OCI-LY1 (cell line): ENCODE measurements around the gene ARID3B.

Source experiments
- H2AFZ ChIP-seq: fragments of 200-600 bp; sonication (generic), shearing (Covaris generic); 2 replicates; pipeline ENCODE4 v1.6.0; 2014; ENCODE audit warnings: antibody characterized with exemption, mild to moderate bottlenecking, low read length
- H3F3A ChIP-seq: fragments of 200-600 bp; sonication (generic), shearing (Covaris generic); 2 replicates; pipeline ENCODE4 v1.6.0; 2014; ENCODE audit warnings: mild to moderate bottlenecking, antibody characterized with exemption, low read length, moderate library complexity; ENCODE audit not compliant: insufficient read depth
- H3K27ac ChIP-seq: fragments of 200-600 bp; sonication (generic); 2 replicates; pipeline ENCODE4 v1.5.1; 2014; ENCODE audit warnings: low read length, mixed run types, mild to moderate bottlenecking, low read depth; ENCODE audit not compliant: poor library complexity, severe bottlenecking
- H3K27me3 ChIP-seq: fragments of 200-600 bp; sonication (generic); 2 replicates; pipeline ENCODE4 v1.6.0; 2014; ENCODE audit warnings: antibody characterized with exemption, mild to moderate bottlenecking, low read length, moderate library complexity; ENCODE audit not compliant: insufficient read depth
- H3K36me3 ChIP-seq: fragments of 200-600 bp; sonication (generic); 2 replicates; pipeline ENCODE4 v1.6.1; 2014; ENCODE audit warnings: mild to moderate bottlenecking, antibody characterized with exemption, low read length, moderate library complexity, mixed read lengths; ENCODE audit not compliant: insufficient read depth
- H3K4me1 ChIP-seq: fragments of 200-600 bp; sonication (generic); 2 replicates; pipeline ENCODE4 v1.5.1; 2014; ENCODE audit warnings: mild to moderate bottlenecking, low read length, moderate library complexity; ENCODE audit not compliant: insufficient read depth, severe bottlenecking
- H3K4me2 ChIP-seq: fragments of 200-600 bp; sonication (generic), shearing (Covaris generic); 2 replicates; pipeline ENCODE4 v1.6.1; 2014; ENCODE audit warnings: low read length
- H3K4me3 ChIP-seq: fragments of 200-600 bp; sonication (generic); 2 replicates; pipeline ENCODE4 v1.5.1; 2014; ENCODE audit warnings: low read length, low read depth, mild to moderate bottlenecking, mixed read lengths; ENCODE audit not compliant: poor library complexity, severe bottlenecking
- H3K79me2 ChIP-seq: fragments of 200-600 bp; shearing (Covaris generic); 2 replicates; pipeline ENCODE4 v1.6.1; 2016; ENCODE audit warnings: mixed run types, low read length, mixed read lengths; ENCODE audit not compliant: insufficient read depth
- H3K9ac ChIP-seq: fragments of 200-600 bp; sonication (generic), shearing (Covaris generic); 2 replicates; pipeline ENCODE4 v1.6.1; 2014; ENCODE audit warnings: mild to moderate bottlenecking, low read length, mixed read lengths
- H3K9me2 ChIP-seq: fragments of 200-600 bp; sonication (generic), shearing (Covaris generic); 2 replicates; pipeline ENCODE4 v1.6.1; 2014; ENCODE audit warnings: low read depth, mild to moderate bottlenecking, low read length, mixed read lengths
- H3K9me3 ChIP-seq: fragments of 200-600 bp; shearing (Covaris generic); 2 replicates; pipeline ENCODE4 v1.6.1; 2014; ENCODE audit warnings: low read length, mixed read lengths
- H4K20me1 ChIP-seq: fragments of 200-600 bp; sonication (generic), shearing (Covaris generic); 2 replicates; pipeline ENCODE4 v1.6.0; 2016; ENCODE audit warnings: mild to moderate bottlenecking, low read length; ENCODE audit not compliant: insufficient read depth
- EZH2 ChIP-seq: fragments of 200-600 bp; sonication (generic), shearing (Covaris generic); IDR thresholded peaks from 2 replicates; pipeline ENCODE4 v1.8.0; 2017; ENCODE audit warnings: borderline replicate concordance, mixed run types, mild to moderate bottlenecking, antibody characterized with exemption, low read length, moderate library complexity, mixed read lengths
- TF ChIP-seq, protein P1 (sequence below): fragments of 200-600 bp; sonication (generic), shearing (Covaris generic); IDR thresholded peaks from 2 replicates; pipeline ENCODE4 v1.5.1; 2017; ENCODE audit warnings: mild to moderate bottlenecking, antibody characterized with exemption, low read length, moderate library complexity, mixed read lengths

ARID3B gene

DNA sequence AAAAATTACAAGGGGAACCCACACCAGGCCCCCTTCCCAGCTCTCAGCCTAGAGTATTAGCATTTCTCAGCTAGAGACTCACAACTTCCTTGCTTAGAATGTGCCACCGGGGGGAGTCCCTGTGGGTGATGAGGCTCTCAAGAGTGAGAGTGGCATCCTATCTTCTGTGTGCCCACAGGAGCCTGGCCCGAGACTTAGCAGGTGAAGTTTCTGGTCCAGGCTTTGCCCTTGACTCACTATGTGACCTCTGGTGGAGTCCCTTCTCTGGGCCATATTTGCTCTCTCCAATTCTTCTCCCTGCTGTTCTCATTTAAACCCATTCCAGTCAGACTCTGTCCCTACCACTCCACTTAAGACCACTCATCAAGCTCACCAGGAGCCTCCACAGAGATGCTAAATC is 92.8 kb downstream of the ARID3B start:
- no peaks in the 10 kb centered on the region for H3K79me2 ChIP-seq
- H3K4me1 ChIP-seq: no peaks in the 10 kb centered on the region
- no peaks in the 10 kb centered on the region for H4K20me1 ChIP-seq
- no peak overlapping the region for H3K27ac ChIP-seq
- no peaks in the 10 kb centered on the region for H3K9me2 ChIP-seq
- H3K27me3 ChIP-seq: no peaks in the 10 kb centered on the region
- H3K36me3 ChIP-seq: peaks cover 85% of the 10 kb centered on the region
- no peaks in the 10 kb centered on the region for H3K9me3 ChIP-seq
- no peak overlapping the region for H3K4me2 ChIP-seq
- H3F3A ChIP-seq: no peaks in the 10 kb centered on the region
- TF ChIP-seq, protein P1, sequence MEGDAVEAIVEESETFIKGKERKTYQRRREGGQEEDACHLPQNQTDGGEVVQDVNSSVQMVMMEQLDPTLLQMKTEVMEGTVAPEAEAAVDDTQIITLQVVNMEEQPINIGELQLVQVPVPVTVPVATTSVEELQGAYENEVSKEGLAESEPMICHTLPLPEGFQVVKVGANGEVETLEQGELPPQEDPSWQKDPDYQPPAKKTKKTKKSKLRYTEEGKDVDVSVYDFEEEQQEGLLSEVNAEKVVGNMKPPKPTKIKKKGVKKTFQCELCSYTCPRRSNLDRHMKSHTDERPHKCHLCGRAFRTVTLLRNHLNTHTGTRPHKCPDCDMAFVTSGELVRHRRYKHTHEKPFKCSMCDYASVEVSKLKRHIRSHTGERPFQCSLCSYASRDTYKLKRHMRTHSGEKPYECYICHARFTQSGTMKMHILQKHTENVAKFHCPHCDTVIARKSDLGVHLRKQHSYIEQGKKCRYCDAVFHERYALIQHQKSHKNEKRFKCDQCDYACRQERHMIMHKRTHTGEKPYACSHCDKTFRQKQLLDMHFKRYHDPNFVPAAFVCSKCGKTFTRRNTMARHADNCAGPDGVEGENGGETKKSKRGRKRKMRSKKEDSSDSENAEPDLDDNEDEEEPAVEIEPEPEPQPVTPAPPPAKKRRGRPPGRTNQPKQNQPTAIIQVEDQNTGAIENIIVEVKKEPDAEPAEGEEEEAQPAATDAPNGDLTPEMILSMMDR: no peak
- no peak for TF ChIP-seq EZH2
- H3K4me3 ChIP-seq: no peak overlapping the region
- H2AFZ ChIP-seq: no peak overlapping the region
- no peak overlapping the region for H3K9ac ChIP-seq

DNA sequence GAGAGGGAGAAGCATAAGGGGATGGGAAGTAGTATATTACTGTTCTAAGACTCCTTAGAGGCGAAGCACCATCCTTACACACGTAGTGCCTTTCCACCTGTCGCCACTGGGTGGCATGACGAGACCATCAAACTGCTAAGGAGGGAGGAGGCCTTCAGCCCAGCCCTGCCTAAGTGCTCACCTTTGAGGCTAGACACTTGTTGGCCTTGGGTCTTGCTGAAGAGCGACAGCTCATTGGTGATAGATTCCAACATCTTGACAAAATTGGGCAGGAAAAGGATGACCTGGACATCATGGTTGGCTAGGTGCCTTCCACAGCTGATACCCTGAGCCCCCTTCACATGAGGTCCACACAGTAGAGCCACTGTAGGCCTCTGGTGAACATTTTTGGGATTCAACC is 94.2 kb downstream of the ARID3B start:
- H3K79me2 ChIP-seq: no peaks in the 10 kb centered on the region
- TF ChIP-seq EZH2: no peak
- TF ChIP-seq, protein P1: peak; percentile 95
- H4K20me1 ChIP-seq: no peaks in the 10 kb centered on the region
- no peaks in the 10 kb centered on the region for H3K27me3 ChIP-seq
- H3K4me2 ChIP-seq: no peak overlapping the region
- H3K9me2 ChIP-seq: no peaks in the 10 kb centered on the region
- H3K27ac ChIP-seq: peak overlapping the region; percentile 18
- H3K9ac ChIP-seq: no peak overlapping the region
- no peaks in the 10 kb centered on the region for H3K9me3 ChIP-seq
- no peak overlapping the region for H3K4me3 ChIP-seq
- H3K4me1 ChIP-seq: no peaks in the 10 kb centered on the region
- H3F3A ChIP-seq: no peaks in the 10 kb centered on the region
- peaks cover 87% of the 10 kb centered on the region; the same call in 1 of the 2 replicates for H3K36me3 ChIP-seq
- H2AFZ ChIP-seq: no peak overlapping the region

DNA sequence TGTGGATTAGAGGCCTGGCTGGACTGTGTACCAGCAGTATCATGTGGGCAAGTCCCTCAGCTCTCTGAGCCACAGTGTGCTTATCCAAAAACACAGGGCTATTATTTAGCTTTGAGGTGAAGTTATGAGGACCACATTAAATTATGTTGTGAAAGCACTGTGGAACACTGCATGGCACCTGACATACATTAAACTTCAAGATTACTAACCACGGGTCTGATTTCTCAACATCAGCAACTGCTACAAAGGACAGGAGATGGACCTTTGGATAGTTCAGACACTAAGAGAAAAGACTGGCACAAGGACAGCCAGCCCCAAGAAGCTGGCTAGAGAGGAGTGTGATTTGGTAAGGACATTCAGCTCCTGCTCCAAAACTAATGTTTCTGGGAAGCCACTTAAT is 96.0 kb downstream of the ARID3B start:
- no peaks in the 10 kb centered on the region for H3K9me3 ChIP-seq
- no peak for TF ChIP-seq EZH2
- TF ChIP-seq, protein P1: no peak
- no peaks in the 10 kb centered on the region for H3F3A ChIP-seq
- H3K4me1 ChIP-seq: peaks cover 15% of the 10 kb centered on the region
- H3K27me3 ChIP-seq: no peaks in the 10 kb centered on the region
- peak overlapping the region; percentile 26 for H3K27ac ChIP-seq
- H3K36me3 ChIP-seq: peaks cover 74% of the 10 kb centered on the region; the same call in 1 of the 2 replicates
- no peak overlapping the region for H3K4me2 ChIP-seq
- no peak overlapping the region for H2AFZ ChIP-seq
- no peak overlapping the region for H3K9ac ChIP-seq
- no peak overlapping the region for H3K4me3 ChIP-seq
- no peaks in the 10 kb centered on the region for H3K9me2 ChIP-seq
- no peaks in the 10 kb centered on the region for H3K79me2 ChIP-seq
- H4K20me1 ChIP-seq: no peaks in the 10 kb centered on the region
